AG10803 (cell line): ENCODE results near the gene SHH.

ENCODE experiments used
- DNase-seq: peaks from one replicate; pipeline ENCODE4 v3.0.0; 2010; ENCODE audit warnings: low read depth
- H3K4me3 ChIP-seq: 2 replicates; pipeline ENCODE4 v1.5.1; 2011; ENCODE audit warnings: mild to moderate bottlenecking, low read length, control low read depth
- CTCF ChIP-seq: conservative IDR thresholded peaks from 2 replicates; pipeline ENCODE4 v1.5.1; 2011; ENCODE audit warnings: mild to moderate bottlenecking, low read length, control low read depth, inconsistent platforms

Gene SHH

GRCh38 chr7:155856656-155857055 is 44.4 kb upstream of the SHH start:
- no peak for TF ChIP-seq CTCF
- no peak for DNase-seq
- no peak overlapping the region for H3K4me3 ChIP-seq

GRCh38 chr7:155852426-155853301 is 40.4 kb upstream of the SHH start:
- no peak for TF ChIP-seq CTCF
- DNase-seq: no peak
- H3K4me3 ChIP-seq: no peak overlapping the region

GRCh38 chr7:155851892-155852291 is 39.6 kb upstream of the SHH start:
- DNase-seq: no peak
- no peak for TF ChIP-seq CTCF
- H3K4me3 ChIP-seq: no peak overlapping the region

- H3K4me3 ChIP-seq: no peak overlapping the region
- no peak for TF ChIP-seq CTCF
- DNase-seq: no peak
These were observed 38.8 kb upstream of the SHH start for GRCh38 chr7:155850766-155851678.

- DNase-seq: no peak
- no peak overlapping the region for H3K4me3 ChIP-seq
- TF ChIP-seq CTCF: no peak
These were observed 37.8 kb upstream of the SHH start for GRCh38 chr7:155850001-155850436.

- DNase-seq: no peak
- no peak overlapping the region for H3K4me3 ChIP-seq
- TF ChIP-seq CTCF: no peak
These were observed 36.7 kb upstream of the SHH start for GRCh38 chr7:155848691-155849669.
